ENCODE results near the gene SFXN2. TPM values are rescaled to one million over a fixed set of nuclear protein-coding genes. Genes with fewer than 3 reads are reported as not detected.
"Not testable (repeated sequence)": the region's sequence is repeated elsewhere in the genome, so short reads cannot be mapped to it uniquely, and the experiment has no call there.

Gene SFXN2
- total RNA-seq, 1 experiment from 2014 or later, result 21.2 TPM

DNA sequence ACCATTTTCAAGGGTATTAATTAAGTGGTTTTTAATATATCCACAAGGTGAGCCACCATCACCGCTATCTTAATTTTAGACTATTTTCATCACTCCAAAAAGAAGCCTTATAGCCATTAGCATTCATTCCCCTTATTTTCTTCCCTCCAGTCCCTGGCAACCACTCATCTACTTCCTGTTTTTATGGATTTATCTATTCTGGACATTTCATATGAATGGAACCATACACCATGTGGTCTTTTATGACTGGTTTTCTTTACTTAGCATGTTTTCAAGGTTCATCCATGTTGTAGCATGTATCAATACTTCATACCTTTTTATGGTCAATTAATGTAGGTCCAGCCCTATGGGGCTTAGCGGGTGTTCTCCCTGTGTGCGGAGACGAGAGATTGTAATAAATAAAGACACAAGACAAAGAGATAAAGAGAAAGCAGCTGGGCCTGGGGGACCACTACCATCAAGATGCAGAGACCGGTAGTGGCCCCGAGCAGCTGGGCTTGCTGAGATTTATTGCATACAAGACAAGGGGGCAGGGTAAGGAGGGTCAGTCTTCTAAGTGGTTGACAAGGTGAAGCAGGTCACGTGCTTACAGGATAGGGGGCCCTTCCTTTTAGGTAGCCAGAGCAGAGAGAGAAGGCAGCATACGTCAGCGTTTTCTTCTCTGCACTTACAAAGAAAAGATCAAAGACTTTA lies 44.0 kb downstream of the SFXN2 start (continued):
- TF ChIP-seq E2F1 (CRISPR knock-in tag; IDR thresholded peaks at IDR 0.05) (no peak), CTCF (IDR thresholded peaks at IDR 0.05) (no peak), CDX4 (CRISPR knock-in tag; IDR thresholded peaks at IDR 0.05; ENCODE audit: borderline replicate concordance) (no peak)

GRCh38 chr10:102758933-102759262 lies 44.5 kb downstream of the SFXN2 start:
- DNase-seq (ENCODE audit: low spot score); H3K4me1 Mint-ChIP-seq; H3K36me3 Mint-ChIP-seq; ATAC-seq; H3K27me3 Mint-ChIP-seq (ENCODE audit: low read depth); POLR2A ChIA-PET; H3K4me3 Mint-ChIP-seq; H3K9me3 Mint-ChIP-seq; CTCF ChIA-PET: not testable (repeated sequence)
- peak overlapping the region; percentile 26; the same call in 1 of the 2 replicates for H3K27ac Mint-ChIP-seq

DNA sequence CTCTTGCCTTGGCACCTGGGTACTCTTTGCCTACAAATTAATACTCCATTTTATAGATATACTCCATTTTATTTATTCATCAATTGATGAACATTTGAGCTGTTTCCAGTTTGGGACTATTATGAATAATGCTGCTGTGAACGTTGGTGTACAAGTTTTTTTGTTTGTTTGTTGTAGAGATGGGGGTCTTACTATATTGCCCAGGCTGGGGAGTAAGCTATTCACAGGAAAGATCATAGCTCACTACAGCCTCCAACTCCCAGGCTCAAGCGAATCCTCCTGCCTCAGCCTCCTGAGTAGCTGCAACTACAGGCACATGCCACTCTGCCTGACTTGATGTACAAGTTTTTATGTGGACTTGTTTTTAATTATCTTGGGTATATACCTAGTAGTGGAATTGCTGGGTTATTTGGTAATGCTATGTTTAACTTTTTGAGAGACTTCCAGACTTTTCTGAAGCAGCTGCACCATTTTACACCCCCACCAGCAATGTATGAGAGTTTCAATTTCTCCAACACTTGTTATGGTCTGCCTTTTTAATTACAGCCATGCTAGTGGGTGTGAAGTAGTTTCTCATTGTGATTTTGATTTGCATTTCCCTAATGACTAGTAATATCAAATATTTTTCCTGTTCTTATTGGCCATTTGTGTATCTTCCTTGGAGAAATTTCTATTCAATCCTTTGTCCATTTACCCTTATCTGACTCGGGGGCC lies 45.2 kb downstream of the SFXN2 start:
- peaks cover 8% of the 10 kb centered on the region; the same call in 1 of the 2 replicates for H3K4me1 Mint-ChIP-seq
- POLR2A ChIA-PET, result no interaction called here
- no peak overlapping the region for H3K27ac Mint-ChIP-seq
- peaks cover 4% of the 10 kb centered on the region; the same call in 1 of the 2 replicates for H3K9me3 Mint-ChIP-seq
- H3K27me3 Mint-ChIP-seq (ENCODE audit: low read depth), result no peaks in the 10 kb centered on the region
- no peak for ATAC-seq
- H3K36me3 Mint-ChIP-seq, result peaks cover 8% of the 10 kb centered on the region; the same call in 1 of the 2 replicates
- CTCF ChIA-PET, result no interaction called here
- H3K4me3 Mint-ChIP-seq, result no peak overlapping the region
- DNase-seq (ENCODE audit: low spot score), result no peak
- no peak for TF ChIP-seq MYBL2 (CRISPR knock-in tag; IDR thresholded peaks at IDR 0.05)
- TF ChIP-seq, protein P1, sequence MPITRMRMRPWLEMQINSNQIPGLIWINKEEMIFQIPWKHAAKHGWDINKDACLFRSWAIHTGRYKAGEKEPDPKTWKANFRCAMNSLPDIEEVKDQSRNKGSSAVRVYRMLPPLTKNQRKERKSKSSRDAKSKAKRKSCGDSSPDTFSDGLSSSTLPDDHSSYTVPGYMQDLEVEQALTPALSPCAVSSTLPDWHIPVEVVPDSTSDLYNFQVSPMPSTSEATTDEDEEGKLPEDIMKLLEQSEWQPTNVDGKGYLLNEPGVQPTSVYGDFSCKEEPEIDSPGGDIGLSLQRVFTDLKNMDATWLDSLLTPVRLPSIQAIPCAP (CRISPR knock-in tag; IDR thresholded peaks at IDR 0.05), result no peak
- TF ChIP-seq, protein P2, sequence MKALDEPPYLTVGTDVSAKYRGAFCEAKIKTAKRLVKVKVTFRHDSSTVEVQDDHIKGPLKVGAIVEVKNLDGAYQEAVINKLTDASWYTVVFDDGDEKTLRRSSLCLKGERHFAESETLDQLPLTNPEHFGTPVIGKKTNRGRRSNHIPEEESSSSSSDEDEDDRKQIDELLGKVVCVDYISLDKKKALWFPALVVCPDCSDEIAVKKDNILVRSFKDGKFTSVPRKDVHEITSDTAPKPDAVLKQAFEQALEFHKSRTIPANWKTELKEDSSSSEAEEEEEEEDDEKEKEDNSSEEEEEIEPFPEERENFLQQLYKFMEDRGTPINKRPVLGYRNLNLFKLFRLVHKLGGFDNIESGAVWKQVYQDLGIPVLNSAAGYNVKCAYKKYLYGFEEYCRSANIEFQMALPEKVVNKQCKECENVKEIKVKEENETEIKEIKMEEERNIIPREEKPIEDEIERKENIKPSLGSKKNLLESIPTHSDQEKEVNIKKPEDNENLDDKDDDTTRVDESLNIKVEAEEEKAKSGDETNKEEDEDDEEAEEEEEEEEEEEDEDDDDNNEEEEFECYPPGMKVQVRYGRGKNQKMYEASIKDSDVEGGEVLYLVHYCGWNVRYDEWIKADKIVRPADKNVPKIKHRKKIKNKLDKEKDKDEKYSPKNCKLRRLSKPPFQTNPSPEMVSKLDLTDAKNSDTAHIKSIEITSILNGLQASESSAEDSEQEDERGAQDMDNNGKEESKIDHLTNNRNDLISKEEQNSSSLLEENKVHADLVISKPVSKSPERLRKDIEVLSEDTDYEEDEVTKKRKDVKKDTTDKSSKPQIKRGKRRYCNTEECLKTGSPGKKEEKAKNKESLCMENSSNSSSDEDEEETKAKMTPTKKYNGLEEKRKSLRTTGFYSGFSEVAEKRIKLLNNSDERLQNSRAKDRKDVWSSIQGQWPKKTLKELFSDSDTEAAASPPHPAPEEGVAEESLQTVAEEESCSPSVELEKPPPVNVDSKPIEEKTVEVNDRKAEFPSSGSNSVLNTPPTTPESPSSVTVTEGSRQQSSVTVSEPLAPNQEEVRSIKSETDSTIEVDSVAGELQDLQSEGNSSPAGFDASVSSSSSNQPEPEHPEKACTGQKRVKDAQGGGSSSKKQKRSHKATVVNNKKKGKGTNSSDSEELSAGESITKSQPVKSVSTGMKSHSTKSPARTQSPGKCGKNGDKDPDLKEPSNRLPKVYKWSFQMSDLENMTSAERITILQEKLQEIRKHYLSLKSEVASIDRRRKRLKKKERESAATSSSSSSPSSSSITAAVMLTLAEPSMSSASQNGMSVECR (CRISPR knock-in tag; IDR thresholded peaks at IDR 0.05; ENCODE audit: borderline replicate concordance), result no peak
- TF ChIP-seq TEAD1 (CRISPR knock-in tag; IDR thresholded peaks at IDR 0.05), result no peak
- no peak for TF ChIP-seq CREM (CRISPR knock-in tag; IDR thresholded peaks at IDR 0.05)
- no peak for TF ChIP-seq KAT7 (CRISPR knock-in tag; IDR thresholded peaks at IDR 0.05; ENCODE audit: borderline replicate concordance)
- TF ChIP-seq NR3C1 (CRISPR knock-in tag; conservative IDR thresholded peaks at IDR 0.05; ENCODE audit: low read depth), result no peak
- no peak for TF ChIP-seq ZSCAN18 (CRISPR knock-in tag; IDR thresholded peaks at IDR 0.05)
- TF ChIP-seq, protein P3, sequence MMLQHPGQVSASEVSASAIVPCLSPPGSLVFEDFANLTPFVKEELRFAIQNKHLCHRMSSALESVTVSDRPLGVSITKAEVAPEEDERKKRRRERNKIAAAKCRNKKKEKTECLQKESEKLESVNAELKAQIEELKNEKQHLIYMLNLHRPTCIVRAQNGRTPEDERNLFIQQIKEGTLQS (CRISPR knock-in tag; conservative IDR thresholded peaks at IDR 0.05), result no peak
- TF ChIP-seq ZNF317 (CRISPR knock-in tag; IDR thresholded peaks at IDR 0.05; ENCODE audit: borderline replicate concordance, low read depth), result no peak
- TF ChIP-seq GABPB1 (CRISPR knock-in tag; IDR thresholded peaks at IDR 0.05), result no peak
- TF ChIP-seq GRHL2 (CRISPR knock-in tag; IDR thresholded peaks at IDR 0.05; ENCODE audit: insufficient replicate concordance, severe bottlenecking), result no peak
- no peak for TF ChIP-seq ATF1 (CRISPR knock-in tag; IDR thresholded peaks at IDR 0.05)
- TF ChIP-seq CBFB (CRISPR knock-in tag; IDR thresholded peaks at IDR 0.05; ENCODE audit: low read depth), result no peak
- no peak for TF ChIP-seq NFATC4 (CRISPR knock-in tag; IDR thresholded peaks at IDR 0.05)
- no peak for TF ChIP-seq CREB1 (CRISPR knock-in tag; IDR thresholded peaks at IDR 0.05)
- TF ChIP-seq ZNF219 (CRISPR knock-in tag; IDR thresholded peaks at IDR 0.05; ENCODE audit: borderline replicate concordance), result no peak
